Activated CD8-positive, alpha-beta memory T cell treated with anti-CD3 and anti-CD28 coated beads for 36 hours (primary cell): ENCODE measurements around the gene FLVCR2. TPM values are rescaled to one million over a fixed set of nuclear protein-coding genes. Genes with fewer than 3 reads are reported as not detected.

ENCODE experiments used
- CTCF ChIA-PET: fragments of 350-600 bp; sonication (Branson Sonifier 250); formaldehyde crosslinking; loops from one replicate; lab custom pipeline; 2021; ENCODE audit warnings: antibody characterized with exemption; lab: Charles Lee
- POLR2A ChIA-PET: fragments of 350-600 bp; sonication (Branson Sonifier 250); formaldehyde crosslinking; loops from one replicate; lab custom pipeline; 2021; ENCODE audit warnings: antibody characterized with exemption; lab: Charles Lee
- total RNA-seq, 2 experiments: library from RNA; stranded (reverse); gene quantifications; one replicate each; pipeline ENCODE4 v1.2.3, GENCODE V29; 2021

The FLVCR2 gene
- total RNA-seq, 2 experiments from 2014 or later, result 0.67 to 5.0 TPM

DNA sequence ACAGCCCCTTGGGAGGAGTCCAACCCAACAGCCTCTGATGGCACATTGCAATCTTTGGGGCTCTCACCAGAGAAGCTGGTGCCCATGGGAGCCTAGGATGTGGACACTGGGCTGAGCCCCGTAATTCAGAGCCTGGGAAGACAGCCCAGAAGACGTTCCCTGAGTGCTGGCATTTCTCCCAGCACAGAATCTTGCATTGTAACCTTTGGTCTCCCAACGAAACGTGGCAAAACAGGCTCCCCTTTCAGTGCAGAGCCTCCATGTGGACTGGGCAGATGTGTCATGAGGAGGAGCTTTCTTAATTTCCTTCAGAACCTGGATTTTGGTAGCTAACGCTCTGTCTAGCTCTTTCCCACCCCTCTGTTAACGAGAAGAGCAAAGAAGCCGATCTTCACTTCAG lies 29.9 kb upstream of the FLVCR2 start:
- ChIA-PET POLR2A (interaction anchor here (0.7 to 3.2 kb wide), 5 partner anchors 13 to 33 kb away, joined by 3 to 15 read pairs (median 4); partner anchors contain the start of gene BATF), CTCF (interaction anchor here (0.8 to 1.8 kb wide), 3 partner anchors 11 to 25 kb away, joined by 3 to 8 read pairs (median 3); partner anchors contain the start of gene BATF)

DNA sequence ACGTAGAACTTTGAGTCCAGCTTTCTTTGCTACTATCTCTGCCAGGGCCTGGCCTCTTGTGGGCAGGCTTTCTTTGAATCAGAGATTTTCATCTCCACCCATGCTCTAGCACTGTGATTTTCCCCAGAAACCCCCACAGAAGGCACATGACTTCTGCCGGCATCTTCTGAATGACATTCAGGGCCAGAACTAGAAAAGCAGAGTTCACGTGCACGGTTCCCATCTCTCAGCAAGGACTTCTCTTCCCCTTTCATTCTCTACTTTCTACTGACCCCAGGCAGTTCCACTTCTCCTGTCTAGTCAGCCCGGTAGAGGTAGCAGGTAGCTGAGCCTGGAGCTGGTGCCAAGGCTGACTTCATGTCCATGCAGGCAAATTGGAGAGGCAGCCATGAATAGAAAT lies 29.3 kb upstream of the FLVCR2 start:
- CTCF ChIA-PET, result interaction anchor here (0.8 to 1.8 kb wide), 4 partner anchors 8 to 26 kb away, joined by 3 to 8 read pairs (median 3); partner anchors contain the start of gene BATF
- POLR2A ChIA-PET, result interaction anchor here (0.6 to 3.2 kb wide), 6 partner anchors 10 to 34 kb away, joined by 3 to 15 read pairs (median 4); partner anchors contain the start of gene BATF

DNA sequence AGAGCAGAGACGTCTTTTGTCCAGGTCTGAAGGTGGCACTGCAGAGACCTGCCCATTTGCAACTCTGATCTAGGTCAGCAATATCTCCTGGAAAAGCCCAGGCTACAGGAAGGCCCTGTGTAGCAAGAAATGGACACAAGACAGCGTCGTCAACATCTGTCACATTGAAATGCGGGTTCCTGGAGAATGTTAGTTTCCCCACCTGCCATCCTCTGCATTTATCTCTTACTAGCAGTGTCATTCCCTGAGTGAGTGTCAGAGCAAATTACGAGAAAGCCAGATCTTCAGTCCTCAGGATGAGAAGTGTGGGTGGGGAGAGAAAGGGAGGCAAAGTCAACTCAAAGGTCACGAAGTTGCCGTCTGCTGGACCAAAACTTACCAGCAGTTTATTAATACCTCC lies 27.4 kb upstream of the FLVCR2 start:
- POLR2A ChIA-PET, result interaction anchor here (1.8 kb wide), 1 partner anchor 10 kb away, joined by 4 read pairs; no protein-coding TSS in a partner anchor
- CTCF ChIA-PET, result interaction anchor here (0.9 to 3.2 kb wide), 2 partner anchors 9 to 11 kb away, joined by 3 to 16 read pairs; no protein-coding TSS in a partner anchor

DNA sequence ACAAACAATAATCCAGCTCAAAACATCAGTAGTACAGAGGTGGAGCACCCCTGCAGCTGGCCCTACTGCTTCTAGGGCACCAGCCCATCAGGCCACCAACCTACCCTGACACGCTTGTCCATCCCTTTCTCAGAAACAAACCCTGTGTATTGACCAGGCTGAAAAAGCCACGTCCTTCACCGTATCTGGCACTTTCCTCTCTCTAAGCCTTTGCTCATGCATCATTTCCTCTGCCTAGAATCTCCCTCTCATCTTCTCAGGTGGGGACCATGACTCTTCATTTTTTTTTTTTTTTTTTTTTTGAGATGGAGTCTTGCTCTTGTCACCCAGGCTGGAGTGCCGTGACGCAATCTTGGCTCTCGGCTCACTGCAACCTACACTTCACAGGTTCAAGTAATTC lies 25.3 kb upstream of the FLVCR2 start:
- CTCF ChIA-PET, result interaction anchor here (0.6 to 3.2 kb wide), 4 partner anchors 8 to 26 kb away, joined by 3 to 16 read pairs (median 3); no protein-coding TSS in a partner anchor
- POLR2A ChIA-PET, result interaction anchor here (0.6 to 1.8 kb wide), 3 partner anchors 11 to 110 kb away, joined by 3 to 4 read pairs (median 3); no protein-coding TSS in a partner anchor

DNA sequence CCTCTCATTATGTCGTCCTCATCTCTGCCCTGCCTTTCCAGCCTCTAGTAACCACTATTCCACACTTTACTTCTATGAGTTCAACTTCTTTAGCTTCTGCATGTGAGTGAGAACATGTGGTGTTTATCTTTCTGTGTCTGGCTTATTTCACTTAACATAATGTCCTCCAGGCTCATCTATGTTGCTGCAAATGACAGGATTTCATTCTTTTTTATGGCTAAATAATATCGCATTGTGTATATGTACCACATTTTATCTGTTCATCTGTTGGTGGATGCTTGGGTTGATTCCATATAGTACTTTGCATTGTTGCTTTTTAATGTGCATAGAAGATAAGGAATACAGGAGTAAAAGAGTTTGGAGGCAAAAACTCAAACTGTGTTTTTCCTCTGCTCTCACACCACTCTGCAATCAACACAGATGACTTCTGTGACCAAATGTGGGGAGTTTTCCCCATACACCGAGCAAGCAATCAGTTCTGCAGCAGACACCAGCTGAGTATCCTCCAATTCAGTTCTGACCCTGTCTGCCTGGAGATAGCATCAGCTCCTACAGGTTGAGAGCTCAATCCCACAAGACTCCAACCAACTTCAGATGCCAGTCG lies 24.6 kb upstream of the FLVCR2 start:
- CTCF ChIA-PET, result interaction anchor here (0.7 kb wide), 1 partner anchor 26 kb away, joined by 3 read pairs; no protein-coding TSS in a partner anchor
- POLR2A ChIA-PET, result interaction anchor here (0.6 to 0.9 kb wide), 2 partner anchors 9 to 110 kb away, joined by 3 read pairs; no protein-coding TSS in a partner anchor

DNA sequence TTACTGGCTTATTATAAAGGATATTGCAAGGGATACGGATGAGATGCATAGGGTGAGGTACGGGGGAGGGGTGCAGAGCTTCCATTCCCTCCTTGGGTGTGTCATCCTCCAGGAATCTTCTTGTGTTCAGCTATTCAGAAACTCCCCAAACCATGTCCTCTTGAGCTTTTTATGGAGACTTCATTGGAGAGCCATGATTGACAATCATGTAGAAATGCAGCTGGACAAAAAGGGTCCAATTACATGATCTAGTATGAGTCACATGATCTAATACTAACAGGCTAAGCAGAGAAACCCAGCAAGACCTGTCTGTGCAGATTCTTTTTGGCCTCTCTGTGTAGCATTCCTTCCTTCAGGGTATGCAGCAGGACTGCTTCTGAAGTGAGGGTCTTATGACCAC lies 23.9 kb upstream of the FLVCR2 start:
- CTCF ChIA-PET, result no interaction called here
- POLR2A ChIA-PET, result interaction anchor here (0.9 kb wide), 1 partner anchor 10 kb away, joined by 3 read pairs; no protein-coding TSS in a partner anchor

DNA sequence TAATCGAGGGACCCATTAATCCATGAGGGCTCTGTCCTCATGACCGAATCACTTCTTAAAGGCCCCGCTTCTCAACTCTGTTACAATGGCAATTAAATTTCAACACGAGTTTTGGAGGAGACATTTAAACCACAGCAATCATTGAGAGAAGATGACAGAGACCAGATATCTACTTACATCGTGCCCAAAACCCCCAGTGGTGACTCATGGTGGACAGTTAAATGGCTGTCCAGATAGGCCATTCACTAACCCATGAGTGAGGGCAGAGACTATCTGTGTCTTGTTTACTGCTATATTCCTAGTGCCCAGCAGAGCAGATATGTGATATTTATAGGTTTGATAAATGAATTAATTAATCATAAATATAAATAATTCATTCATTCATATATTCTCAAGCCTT lies 20.0 kb upstream of the FLVCR2 start:
- ChIA-PET CTCF (interaction anchor here (4.3 kb wide), 1 partner anchor 15 kb away, joined by 30 read pairs; no protein-coding TSS in a partner anchor), POLR2A (interaction anchor here (0.7 kb wide), 1 partner anchor 9 kb away, joined by 4 read pairs; no protein-coding TSS in a partner anchor)

DNA sequence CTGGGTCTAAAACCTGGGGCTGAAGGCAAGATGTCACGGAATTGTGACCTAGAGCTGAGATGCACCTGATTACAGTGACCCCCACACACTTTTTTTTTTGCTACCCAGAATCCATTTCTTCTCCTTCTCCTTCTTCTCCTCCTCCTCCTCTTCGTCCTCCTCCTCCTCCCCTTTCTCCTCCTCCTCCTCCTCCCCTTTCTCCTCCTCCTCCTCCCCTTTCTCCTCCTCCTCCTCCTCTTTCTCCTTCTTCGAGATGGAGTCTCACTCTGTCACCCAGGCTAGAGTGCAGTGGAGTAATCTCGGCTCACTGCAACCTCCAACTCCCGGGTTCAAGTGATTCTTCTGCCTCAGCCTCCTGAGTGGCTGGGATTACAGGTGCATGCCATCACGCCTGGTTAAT lies 19.4 kb upstream of the FLVCR2 start:
- POLR2A ChIA-PET, result interaction anchor here (0.7 to 1.3 kb wide), 2 partner anchors 10 to 16 kb away, joined by 4 to 9 read pairs; no protein-coding TSS in a partner anchor
- CTCF ChIA-PET, result interaction anchor here (1.1 to 4.3 kb wide), 6 partner anchors 10 to 44 kb away, joined by 3 to 40 read pairs (median 24); partner anchors contain the start of gene BATF

DNA sequence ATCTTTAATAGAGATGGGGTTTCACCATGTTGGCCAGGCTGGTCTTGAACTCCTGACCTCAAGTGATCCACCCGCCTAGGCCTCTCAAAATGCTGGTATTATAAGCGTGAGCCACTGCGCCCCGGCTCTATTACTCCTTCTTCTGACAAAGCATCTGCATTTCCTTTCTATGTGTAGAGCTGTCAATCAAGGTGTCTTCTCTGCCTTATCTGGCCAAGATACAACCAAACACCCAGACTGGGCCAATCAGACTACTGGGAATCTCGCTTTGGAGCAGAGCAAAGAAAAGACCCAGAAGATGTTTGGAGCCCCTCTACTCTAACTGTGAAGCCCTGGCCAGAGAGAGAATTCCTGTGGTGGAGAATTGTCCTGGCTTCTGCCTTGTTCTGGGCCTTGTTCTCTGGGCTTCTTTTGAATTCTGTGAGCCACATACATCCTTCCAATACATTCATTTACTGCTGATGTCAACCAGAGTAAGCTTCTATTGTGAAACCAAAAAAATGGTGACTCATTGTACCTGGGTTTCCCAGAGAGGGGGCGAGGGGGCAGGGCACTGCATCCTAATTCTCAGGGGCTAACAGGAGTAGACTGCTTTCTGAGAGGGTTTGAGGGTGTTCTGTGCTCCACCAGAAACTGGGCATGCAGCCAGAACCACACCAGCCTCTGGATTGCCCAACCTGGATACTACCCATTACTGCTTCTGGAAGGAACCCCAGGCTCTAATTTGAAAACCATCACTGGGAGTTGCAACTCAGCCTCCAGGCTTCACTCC lies 18.8 kb upstream of the FLVCR2 start:
- POLR2A ChIA-PET, result interaction anchor here (1.0 to 1.8 kb wide), 3 partner anchors 10 to 20 kb away, joined by 4 to 9 read pairs (median 5); no protein-coding TSS in a partner anchor
- CTCF ChIA-PET, result interaction anchor here (0.9 to 4.3 kb wide), 10 partner anchors 8 to 71 kb away, joined by 3 to 40 read pairs (median 14); partner anchors contain the start of gene BATF

DNA sequence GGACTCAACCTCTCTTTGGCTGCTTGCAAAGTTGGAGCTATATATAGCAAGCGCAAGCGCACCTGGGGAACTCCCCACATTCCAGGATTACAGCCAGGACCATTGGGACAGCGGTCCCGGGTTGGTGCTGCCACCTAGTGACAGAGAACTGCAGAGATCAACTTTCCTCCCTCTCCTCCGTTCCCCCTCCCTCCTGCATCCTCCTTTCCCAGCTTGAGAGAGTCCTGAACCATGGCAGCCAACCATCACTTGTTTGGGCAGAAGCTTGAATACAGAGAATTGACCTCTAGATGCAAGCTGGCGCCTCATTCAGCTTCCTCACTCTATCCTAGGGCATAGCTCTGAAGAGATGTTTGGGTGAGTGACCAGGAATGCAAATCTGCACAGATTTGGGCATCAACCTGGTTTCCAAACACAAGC lies 17.4 kb upstream of the FLVCR2 start:
- ChIA-PET CTCF (interaction anchor here (0.7 to 4.3 kb wide), 22 partner anchors 10 to 435 kb away, joined by 3 to 40 read pairs (median 4); partner anchors contain the start of genes BATF, ERG28 and NEK9), POLR2A (interaction anchor here (0.7 to 2.2 kb wide), 8 partner anchors 8 to 72 kb away, joined by 3 to 15 read pairs (median 4); no protein-coding TSS in a partner anchor)

DNA sequence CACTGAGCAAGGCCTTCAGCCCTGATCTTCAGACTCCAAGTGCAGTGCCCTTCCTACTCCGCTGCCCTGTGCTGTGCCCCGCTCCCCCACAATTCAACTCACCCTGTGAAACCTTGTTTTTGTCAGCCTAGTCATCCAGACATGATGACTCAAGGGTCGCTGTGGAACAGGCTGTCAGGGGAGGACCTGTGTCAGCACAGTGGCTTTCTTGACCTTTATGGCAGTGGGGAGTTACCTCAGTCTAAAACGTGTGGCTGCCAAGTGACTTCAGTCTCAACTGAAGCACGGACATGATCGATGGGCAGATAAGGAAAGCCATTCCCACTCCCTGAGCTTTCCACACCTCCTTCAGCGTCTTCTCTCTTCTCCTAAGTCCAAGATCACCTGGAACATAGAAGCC lies 16.3 kb upstream of the FLVCR2 start:
- ChIA-PET POLR2A (interaction anchor here (0.5 to 2.2 kb wide), 7 partner anchors 10 to 73 kb away, joined by 3 to 15 read pairs (median 4); no protein-coding TSS in a partner anchor), CTCF (interaction anchor here (1.0 to 4.3 kb wide), 16 partner anchors 9 to 436 kb away, joined by 3 to 40 read pairs (median 10); partner anchors contain the start of genes BATF, ERG28 and NEK9)

DNA sequence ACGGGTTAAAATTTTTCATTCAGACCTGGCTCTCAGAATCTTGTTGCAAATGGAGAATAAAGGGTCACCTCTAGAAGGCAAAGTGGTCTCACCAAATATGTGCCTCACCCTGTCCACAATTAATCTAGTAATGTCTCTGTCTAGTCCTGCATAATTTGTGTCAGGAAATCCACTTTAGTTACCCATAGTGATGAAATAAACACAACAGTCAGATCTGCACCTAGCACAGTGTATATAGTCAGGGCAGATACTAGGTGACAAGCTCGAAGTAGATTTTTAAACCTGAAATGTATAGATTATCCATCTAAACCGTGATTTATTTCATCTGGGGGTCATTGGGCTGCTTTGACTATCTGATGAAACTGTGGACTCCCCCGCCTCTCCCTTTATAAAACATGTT lies 15.9 kb upstream of the FLVCR2 start:
- CTCF ChIA-PET, result interaction anchor here (1.0 to 4.3 kb wide), 11 partner anchors 9 to 74 kb away, joined by 3 to 40 read pairs (median 10); partner anchors contain the start of gene BATF
- POLR2A ChIA-PET, result interaction anchor here (0.5 to 2.2 kb wide), 5 partner anchors 9 to 64 kb away, joined by 3 to 15 read pairs (median 5); no protein-coding TSS in a partner anchor

DNA sequence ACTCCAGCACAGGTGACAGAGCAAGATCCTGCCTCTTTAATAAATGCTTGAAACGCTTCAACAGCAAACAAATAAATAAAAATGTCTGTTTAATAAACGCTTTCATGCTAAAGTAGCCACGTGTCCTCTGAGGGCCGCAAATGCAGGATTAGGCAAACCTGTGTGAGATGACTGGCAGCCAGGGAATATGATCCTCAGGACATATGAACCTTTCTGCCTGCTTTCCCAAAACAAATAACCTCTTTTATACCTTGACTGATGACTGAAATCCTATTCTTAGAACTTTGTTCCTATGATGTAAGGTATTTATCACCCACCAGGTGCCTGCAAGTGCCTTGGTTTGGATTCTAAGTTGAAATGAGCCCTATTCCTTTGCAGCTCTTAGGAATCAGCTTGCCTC lies 14.5 kb upstream of the FLVCR2 start:
- POLR2A ChIA-PET, result interaction anchor here (1.0 kb wide), 1 partner anchor 96 kb away, joined by 3 read pairs; no protein-coding TSS in a partner anchor
- CTCF ChIA-PET, result interaction anchor here (0.5 to 1.6 kb wide), 4 partner anchors 40 to 249 kb away, joined by 3 read pairs; no protein-coding TSS in a partner anchor

DNA sequence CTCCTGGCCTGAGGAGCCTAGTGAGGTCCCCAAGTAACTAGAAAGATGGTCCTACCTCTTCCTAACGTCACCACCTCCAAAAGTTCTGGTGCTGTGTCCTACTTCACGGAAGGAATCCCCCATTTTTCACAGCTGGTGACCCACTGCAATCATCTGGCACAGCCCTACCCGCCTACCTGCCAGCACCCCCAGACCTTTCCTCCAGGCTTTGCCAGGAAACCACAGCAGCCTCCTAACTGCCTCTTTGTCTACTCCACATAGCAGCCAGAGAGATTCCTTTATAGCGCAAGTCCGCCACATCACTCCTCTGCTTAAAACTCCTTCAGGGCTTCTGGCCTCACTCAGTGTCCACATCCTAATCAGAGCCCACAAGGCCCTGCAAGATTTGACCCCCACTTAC lies 13.4 kb upstream of the FLVCR2 start:
- CTCF ChIA-PET, result no interaction called here
- POLR2A ChIA-PET, result no interaction called here

DNA sequence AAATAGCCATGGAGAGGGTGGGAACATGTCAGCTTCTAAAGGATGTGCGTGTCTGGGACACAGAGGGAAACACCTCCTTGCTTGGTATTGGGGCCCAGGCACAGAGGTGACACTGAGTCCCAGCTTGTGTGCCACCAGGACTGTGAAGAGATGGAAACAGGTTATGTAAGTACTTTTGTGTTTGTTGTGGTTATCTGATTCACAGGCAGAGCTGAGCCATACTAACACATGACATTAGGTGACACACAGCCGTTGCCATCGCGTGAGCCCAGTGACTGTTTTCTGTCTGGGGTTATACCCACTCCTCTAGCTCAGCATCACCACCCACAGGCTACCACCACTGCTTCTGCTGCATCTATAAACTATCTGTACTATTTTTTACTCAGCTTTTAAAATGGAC lies 12.1 kb upstream of the FLVCR2 start:
- ChIA-PET CTCF (interaction anchor here (0.9 to 2.2 kb wide), 10 partner anchors 10 to 258 kb away, joined by 3 to 13 read pairs (median 5); no protein-coding TSS in a partner anchor), POLR2A (interaction anchor here (0.6 to 1.6 kb wide), 7 partner anchors 11 to 476 kb away, joined by 3 to 7 read pairs (median 5); no protein-coding TSS in a partner anchor)

DNA sequence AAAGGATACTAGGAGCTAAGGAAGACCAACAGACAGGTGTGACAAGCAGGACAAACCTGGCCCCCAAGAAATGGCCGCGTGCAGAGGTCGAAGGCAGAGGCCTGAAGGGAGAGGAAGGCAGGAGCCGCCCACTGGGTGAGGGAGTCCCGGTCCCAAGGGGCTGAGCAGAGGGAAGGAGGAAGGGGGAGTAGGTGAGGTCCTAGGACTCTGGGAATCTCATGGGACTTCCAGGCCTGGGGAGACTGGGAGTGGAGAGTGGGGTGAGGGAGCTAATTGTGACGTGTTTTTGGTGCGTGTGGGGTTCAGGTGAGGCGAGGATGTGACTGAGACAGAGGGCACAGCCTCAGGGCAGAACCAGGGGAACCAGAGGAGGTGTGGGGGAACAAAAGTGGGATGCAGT lies 11.7 kb upstream of the FLVCR2 start:
- ChIA-PET POLR2A (interaction anchor here (0.6 to 1.6 kb wide), 7 partner anchors 11 to 477 kb away, joined by 3 to 7 read pairs (median 5); no protein-coding TSS in a partner anchor), CTCF (interaction anchor here (0.9 to 2.2 kb wide), 10 partner anchors 10 to 259 kb away, joined by 3 to 13 read pairs (median 5); no protein-coding TSS in a partner anchor)

DNA sequence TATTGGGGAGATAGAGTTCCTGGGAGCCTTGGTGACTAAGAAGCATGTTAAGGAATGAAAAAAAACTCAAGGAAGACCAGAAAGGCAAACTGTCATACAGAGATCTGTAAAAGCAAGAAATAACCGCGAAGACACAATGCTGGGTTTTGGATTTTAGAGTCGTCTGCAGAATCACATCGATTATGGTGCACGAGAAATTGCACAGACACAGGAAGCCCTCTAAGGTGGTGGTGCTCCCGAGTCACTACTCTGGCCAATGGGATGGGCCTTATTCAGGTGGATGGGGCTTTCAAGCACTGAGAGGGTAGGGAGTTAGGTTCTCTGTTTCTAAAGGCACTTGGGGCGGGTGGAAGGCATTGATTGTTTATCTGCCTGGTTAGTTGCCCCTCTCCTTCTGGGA lies 10.3 kb upstream of the FLVCR2 start:
- POLR2A ChIA-PET, result interaction anchor here (1.0 to 1.6 kb wide), 2 partner anchors 25 to 29 kb away, joined by 3 to 4 read pairs; no protein-coding TSS in a partner anchor
- CTCF ChIA-PET, result interaction anchor here (0.9 to 2.2 kb wide), 4 partner anchors 9 to 86 kb away, joined by 4 to 13 read pairs (median 8); no protein-coding TSS in a partner anchor
